Fibroblast of lung (primary cell): ENCODE results near the gene RPL28. TPM values are rescaled to one million over a fixed set of nuclear protein-coding genes. Genes with fewer than 3 reads are reported as not detected.

Experiments
- DNase-seq, 2 donors: peaks; one replicate each; pipeline versions ENCODE4 v3.0.0 to v3.0.0-alpha.2; 2010; ENCODE audit warnings: low read depth in 2 of 2
- H2AFZ ChIP-seq: 2 replicates; pipeline ENCODE4 v1.5.1; 2012; ENCODE audit warnings: low read length, control low read depth, inconsistent platforms
- H3K27ac ChIP-seq: 2 replicates; pipeline ENCODE4 v1.5.1; 2011; ENCODE audit warnings: low read length, control low read depth; ENCODE audit not compliant: insufficient read depth
- H3K27me3 ChIP-seq: 2 replicates; pipeline ENCODE4 v1.5.1; 2011; ENCODE audit warnings: mild to moderate bottlenecking, low read length; ENCODE audit not compliant: control insufficient read depth, insufficient read depth
- H3K36me3 ChIP-seq: 2 replicates; pipeline ENCODE4 v1.5.1; 2011; ENCODE audit warnings: low read length; ENCODE audit not compliant: control insufficient read depth, insufficient read depth
- H3K4me1 ChIP-seq: 2 replicates; pipeline ENCODE4 v1.5.1; 2011; ENCODE audit warnings: low read length; ENCODE audit not compliant: control insufficient read depth, insufficient read depth; ENCODE audit errors: extremely low read depth
- H3K4me2 ChIP-seq: 2 replicates; pipeline ENCODE4 v1.5.1; 2011; ENCODE audit warnings: low read length, control low read depth; ENCODE audit not compliant: insufficient read depth; ENCODE audit errors: extremely low read depth
- H3K4me3 ChIP-seq, 4 experiments: fragments of 200-600 bp in 1 of 4; sonication (generic) in 1 of 4; replicated peaks in 1 of 4; 2 replicates each; pipeline ENCODE4 v1.5.1; 2011 to 2016; ENCODE audit warnings: low read length in 4 of 4, low read depth in 3 of 4, mild to moderate bottlenecking in 3 of 4, control low read depth in 2 of 4, inconsistent platforms in 1 of 4, mixed read lengths in 1 of 4; ENCODE audit not compliant: insufficient read depth in 1 of 4; ENCODE audit errors: control extremely low read depth in 1 of 4
- H3K79me2 ChIP-seq: 2 replicates; pipeline ENCODE4 v1.5.1; 2012; ENCODE audit warnings: mild to moderate bottlenecking, low read length, inconsistent platforms; ENCODE audit not compliant: control insufficient read depth, insufficient read depth
- H3K9ac ChIP-seq: 2 replicates; pipeline ENCODE4 v1.5.1; 2011; ENCODE audit warnings: mild to moderate bottlenecking, low read length, control low read depth; ENCODE audit not compliant: insufficient read depth
- H3K9me3 ChIP-seq: 2 replicates; pipeline ENCODE4 v1.5.1; 2012; ENCODE audit warnings: low read depth, low read length; ENCODE audit not compliant: control insufficient read depth, insufficient read depth
- H4K20me1 ChIP-seq: 2 replicates; pipeline ENCODE4 v1.5.1; 2011; ENCODE audit warnings: low read length; ENCODE audit not compliant: control insufficient read depth, insufficient read depth; ENCODE audit errors: extremely low read depth
- CTCF ChIP-seq, 2 donors: IDR thresholded peaks in 1 of 2; conservative IDR thresholded peaks in 1 of 2; 1 replicate in 1 of 2; 2 replicates in 1 of 2; pipeline ENCODE4 v1.5.1; 2011 to 2012; ENCODE audit warnings: low read length in 2 of 2, control low read depth in 1 of 2, inconsistent platforms in 1 of 2, low read depth in 1 of 2, mild to moderate bottlenecking in 1 of 2
- EZH2 ChIP-seq: IDR thresholded peaks from 2 replicates; pipeline ENCODE4 v1.5.1; 2012; ENCODE audit warnings: low read length, control low read depth, mild to moderate bottlenecking; ENCODE audit errors: missing control alignments
- polyA minus RNA-seq: library from RNA; depleted of rRNA, polyadenylated mRNA; stranded (reverse); fragments of >200 nt; gene quantifications from 2 replicates; pipeline ENCODE4 v1.2.3, GENCODE V29; 2011; ENCODE audit warnings: low replicate concordance
- polyA plus RNA-seq, 2 donors: library from polyadenylated mRNA; depleted of rRNA in 1 of 2; stranded (reverse) in 1 of 2; unstranded in 1 of 2; fragments of >200 nt; gene quantifications; 2 replicates each; pipeline ENCODE4 v1.2.1, GENCODE V29; 2011 to 2012; ENCODE audit warnings: missing spikeins in 1 of 2
- total RNA-seq: library from RNA; depleted of rRNA; stranded (reverse); fragments of >200 nt; gene quantifications from 2 replicates; pipeline ENCODE4 v1.2.1, GENCODE V29; 2014

Gene RPL28
- total RNA-seq (146 and 168 TPM in 2 replicates), polyA plus RNA-seq (548 and 665 TPM in 2 replicates), polyA minus RNA-seq (715 and 824 TPM in 2 replicates)
- polyA plus RNA-seq (2012): 2,843 and 2,858 TPM in 2 replicates

GRCh38 chr19:55385724-55386492 lies at the start of gene RPL28:
Gene RPL28, plus strand, starts transcription at chr19:55385932. Its CDS starts 426 bp downstream, at chr19:55386358.
- Histone ChIP-seq H3K79me2 (peaks cover 46% of the 10 kb centered on the region), H3K4me1 (peaks cover 19% of the 10 kb centered on the region), H3K9ac (peak within 1 kb of the TSS; percentile 75), H3K27me3 (no peaks in the 10 kb centered on the region), H3K36me3 (peaks cover 29% of the 10 kb centered on the region), H2AFZ (peak within 1 kb of the TSS; percentile 81), H3K9me3 (no peaks in the 10 kb centered on the region), H3K4me2 (peak within 1 kb of the TSS; percentile 94), H4K20me1 (peaks cover 3% of the 10 kb centered on the region), H3K4me3 (peak within 1 kb of the TSS; percentile 50 to 98 (median 88)), H3K27ac (peak within 1 kb of the TSS; percentile 87)
- peak; percentile 94 to 98 for DNase-seq
- TF ChIP-seq CTCF (conservative IDR thresholded peaks at IDR 0.05 in 1 of 2, IDR thresholded peaks at IDR 0.05 in 1 of 2; ENCODE audit: low read depth in 1 of 2, low read length in 2 of 2) (no peak), EZH2 (no peak)

GRCh38 chr19:55336101-55336500 lies 49.6 kb upstream of the RPL28 start:
- no peak overlapping the region for H3K27ac ChIP-seq
- peak in 1 of 2 donors; percentile 23 for DNase-seq
- H3K27me3 ChIP-seq: peaks cover 5% of the 10 kb centered on the region
- TF ChIP-seq CTCF (conservative IDR thresholded peaks at IDR 0.05 in 1 of 2, IDR thresholded peaks at IDR 0.05 in 1 of 2; ENCODE audit: low read depth in 1 of 2, low read length in 2 of 2) (no peak), EZH2 (no peak)
- H3K4me2 ChIP-seq: no peak overlapping the region
- H3K79me2 ChIP-seq: no peaks in the 10 kb centered on the region
- H2AFZ ChIP-seq: no peak overlapping the region
- no peak overlapping the region for H3K9ac ChIP-seq
- H3K36me3 ChIP-seq: no peaks in the 10 kb centered on the region
- no peaks in the 10 kb centered on the region for H4K20me1 ChIP-seq
- peaks cover 7% of the 10 kb centered on the region for H3K4me1 ChIP-seq
- H3K9me3 ChIP-seq: no peaks in the 10 kb centered on the region
- no peak overlapping the region for H3K4me3 ChIP-seq

- no peaks in the 10 kb centered on the region for H3K9me3 ChIP-seq
- DNase-seq: peak; percentile 100
- H3K9ac ChIP-seq: peak within 1 kb of the TSS; percentile 68
- H4K20me1 ChIP-seq: no peaks in the 10 kb centered on the region
- H3K4me2 ChIP-seq: peak within 1 kb of the TSS; percentile 94
- H3K4me1 ChIP-seq: peaks cover 9% of the 10 kb centered on the region
- no peak for TF ChIP-seq EZH2
- peak; percentile 29 to 34 for TF ChIP-seq CTCF (conservative IDR thresholded peaks at IDR 0.05 in 1 of 2, IDR thresholded peaks at IDR 0.05 in 1 of 2; ENCODE audit: low read depth in 1 of 2, low read length in 2 of 2)
- H3K27me3 ChIP-seq: peaks cover 5% of the 10 kb centered on the region
- H2AFZ ChIP-seq: peak within 1 kb of the TSS; percentile 46
- H3K4me3 ChIP-seq: peak within 1 kb of the TSS; percentile 73 to 80 (median 76)
- H3K79me2 ChIP-seq: no peaks in the 10 kb centered on the region
- peak within 1 kb of the TSS; percentile 89 for H3K27ac ChIP-seq
- H3K36me3 ChIP-seq: peaks cover 4% of the 10 kb centered on the region
Measured at GRCh38 chr19:55339105-55339888, 46.4 kb upstream of the RPL28 start, which contains the start of gene KMT5C. Gene KMT5C, plus strand, starts transcription at chr19:55339876. Its CDS starts 2,061 bp downstream, at chr19:55341937.
